Measurements from ENCODE around the gene LYSMD2.

LYSMD2 gene

DNA sequence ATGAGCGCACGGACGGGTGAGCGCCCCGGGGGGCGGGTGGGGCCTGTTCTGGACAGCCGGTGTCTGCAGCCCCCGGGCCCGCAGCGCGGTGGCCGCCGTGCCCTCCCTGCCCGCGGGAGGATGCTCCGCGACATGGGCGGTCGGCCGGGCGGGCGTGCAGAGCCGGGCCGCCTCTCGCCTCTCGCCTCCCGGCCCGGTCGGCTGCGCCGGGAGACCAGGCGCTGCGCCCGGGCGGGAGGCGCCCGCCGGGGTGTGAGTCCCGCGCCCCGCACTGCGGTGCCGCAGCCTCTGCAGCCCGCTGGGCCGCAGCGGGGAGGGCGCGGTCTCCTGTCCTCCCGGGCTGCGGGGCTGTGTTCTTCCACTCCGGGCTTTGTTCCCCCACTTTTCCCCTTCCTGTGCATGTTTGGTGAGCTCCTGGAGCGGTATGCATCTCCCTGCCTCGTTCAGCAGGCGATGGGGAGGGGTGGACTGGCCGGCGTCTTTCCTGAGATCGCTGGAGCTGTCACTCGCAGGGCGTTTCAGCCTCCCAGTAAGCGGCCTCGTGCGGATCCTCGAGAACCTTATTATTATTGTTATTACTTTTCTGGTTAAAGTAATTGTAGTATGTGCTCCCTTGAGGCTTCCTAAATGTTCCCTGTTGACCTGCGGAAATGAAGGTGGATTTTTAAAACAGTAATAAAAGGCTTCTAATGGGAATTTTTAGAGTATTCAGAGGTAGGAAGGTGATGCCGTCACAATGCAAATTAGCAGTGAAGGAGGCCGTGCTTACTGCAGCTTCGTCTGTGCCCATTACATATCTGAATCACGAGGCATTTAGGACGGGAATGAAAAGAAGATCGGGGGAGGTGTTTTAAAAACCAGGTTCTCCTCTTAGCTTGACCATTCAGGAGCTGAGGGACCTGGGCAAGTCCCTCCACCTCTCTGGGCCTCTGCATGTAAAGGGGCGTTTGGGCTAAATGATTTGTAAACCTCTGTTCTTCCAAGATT is 14.5 kb upstream of the LYSMD2 start:
- Mint-ChIP-seq H3K4me1 (peaks cover 5% of the 10 kb centered on the region), H3K4me3 (peak overlapping the region; percentile 91 to 95 (median 94)), H3K27ac (no peak overlapping the region), H3K27me3 (ENCODE audit: low read depth) (peaks cover 88% of the 10 kb centered on the region), H3K36me3 (ENCODE audit: low read depth) (no peaks in the 10 kb centered on the region), H3K9me3 (no peaks in the 10 kb centered on the region)
- no peak for TF ChIP-seq CTCF (IDR thresholded peaks at IDR 0.05; ENCODE audit: unreplicated experiment in 3 of 3)

GRCh38 chr15:51750792-51751696 is 13.6 kb upstream of the LYSMD2 start, which contains the start of gene TMOD2:
TSS of gene TMOD2 (plus strand) at chr15:51751597. CDS start at chr15:51766442, 14,845 bp downstream.
- Mint-ChIP-seq H3K9me3 (no peaks in the 10 kb centered on the region), H3K27me3 (ENCODE audit: low read depth) (peaks cover 88% of the 10 kb centered on the region), H3K4me3 (peak within 1 kb of the TSS; percentile 91 to 95 (median 94)), H3K36me3 (ENCODE audit: low read depth) (no peaks in the 10 kb centered on the region), H3K4me1 (peaks cover 5% of the 10 kb centered on the region), H3K27ac (no peak within 1 kb of the TSS)
- TF ChIP-seq CTCF (IDR thresholded peaks at IDR 0.05; ENCODE audit: unreplicated experiment in 3 of 3), result no peak

DNA sequence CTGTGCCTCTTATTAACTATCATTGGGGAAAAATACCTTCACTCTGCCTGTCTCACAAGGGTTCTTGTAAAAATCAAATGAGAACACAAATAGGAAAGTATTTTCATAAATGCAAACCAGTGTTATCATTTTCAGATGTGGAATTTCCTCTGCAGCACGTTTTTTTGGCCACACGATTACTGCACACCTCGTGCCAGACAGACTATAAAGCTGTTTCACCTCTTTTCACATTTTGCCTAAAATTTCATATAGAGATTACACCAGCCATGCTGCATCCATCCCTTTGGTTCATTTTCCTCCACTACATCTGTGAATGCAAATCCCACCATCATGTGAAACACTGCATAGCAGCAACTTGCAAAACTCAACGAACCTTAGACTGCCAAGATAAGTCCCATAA is 12.7 kb upstream of the LYSMD2 start:
- Mint-ChIP-seq H3K4me1 (peaks cover 5% of the 10 kb centered on the region), H3K9me3 (no peaks in the 10 kb centered on the region), H3K36me3 (ENCODE audit: low read depth) (no peaks in the 10 kb centered on the region), H3K27me3 (ENCODE audit: low read depth) (peaks cover 91% of the 10 kb centered on the region), H3K4me3 (peak overlapping the region; percentile 76 to 84 (median 79)), H3K27ac (no peak overlapping the region)
- TF ChIP-seq CTCF (IDR thresholded peaks at IDR 0.05; ENCODE audit: unreplicated experiment in 3 of 3), result no peak

DNA sequence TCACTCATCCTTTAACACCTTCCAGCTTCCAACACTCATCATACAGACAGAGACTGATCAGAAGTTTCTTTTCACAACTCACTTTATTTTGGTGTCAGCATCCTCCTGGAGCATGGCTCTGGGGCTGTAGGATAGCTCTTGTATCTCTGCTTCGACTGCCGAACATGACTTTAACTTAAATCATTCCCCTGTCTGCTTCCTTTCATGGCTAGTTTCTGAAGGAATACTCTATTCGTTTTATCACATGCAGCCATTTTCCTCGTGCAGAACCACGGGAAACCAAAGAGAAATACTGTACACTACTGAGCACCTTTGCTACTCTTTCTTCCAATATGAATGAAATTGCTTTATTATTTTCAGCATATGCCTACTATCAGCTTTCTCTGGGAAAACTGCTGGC is 11.9 kb upstream of the LYSMD2 start:
- Mint-ChIP-seq H3K4me1 (peaks cover 5% of the 10 kb centered on the region), H3K27ac (no peak overlapping the region), H3K27me3 (ENCODE audit: low read depth) (peaks cover 91% of the 10 kb centered on the region), H3K4me3 (no peak overlapping the region), H3K36me3 (ENCODE audit: low read depth) (no peaks in the 10 kb centered on the region), H3K9me3 (no peaks in the 10 kb centered on the region)
- TF ChIP-seq CTCF (IDR thresholded peaks at IDR 0.05; ENCODE audit: unreplicated experiment in 3 of 3), result no peak

GRCh38 chr15:51739061-51739712 is 1.7 kb upstream of the LYSMD2 start:
- peaks cover 8% of the 10 kb centered on the region for H3K4me1 Mint-ChIP-seq
- no peak for TF ChIP-seq CTCF (IDR thresholded peaks at IDR 0.05; ENCODE audit: unreplicated experiment in 3 of 3)
- peak overlapping the region; percentile 70 to 86 (median 84) for H3K4me3 Mint-ChIP-seq
- no peaks in the 10 kb centered on the region for H3K36me3 Mint-ChIP-seq (ENCODE audit: low read depth)
- no peak overlapping the region for H3K27ac Mint-ChIP-seq
- no peaks in the 10 kb centered on the region for H3K9me3 Mint-ChIP-seq
- H3K27me3 Mint-ChIP-seq (ENCODE audit: low read depth), result peaks cover 62% of the 10 kb centered on the region

Data from nephron (organoid).